ENCODE measurements around the gene HNRNPK.

DNA sequence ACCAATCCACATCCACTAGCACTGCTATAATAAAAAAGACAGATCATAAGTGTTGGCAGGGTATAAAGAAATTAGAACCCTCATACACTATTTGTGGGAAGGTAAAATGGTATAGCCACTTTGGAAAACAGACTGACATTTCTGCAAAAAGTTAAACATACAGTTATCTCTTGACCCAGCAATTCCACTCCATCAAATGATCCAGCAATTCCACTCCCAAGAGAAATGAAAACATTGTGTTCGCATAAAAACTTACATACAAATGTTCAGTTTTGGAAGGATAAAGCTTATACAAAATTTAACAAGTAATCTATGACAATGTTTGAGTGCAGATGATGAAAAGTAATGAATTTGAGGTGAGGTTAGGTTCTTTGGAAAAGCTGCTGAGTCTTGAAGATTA is 60.9 kb downstream of the HNRNPK start:
- TF ChIP-seq, protein P1, sequence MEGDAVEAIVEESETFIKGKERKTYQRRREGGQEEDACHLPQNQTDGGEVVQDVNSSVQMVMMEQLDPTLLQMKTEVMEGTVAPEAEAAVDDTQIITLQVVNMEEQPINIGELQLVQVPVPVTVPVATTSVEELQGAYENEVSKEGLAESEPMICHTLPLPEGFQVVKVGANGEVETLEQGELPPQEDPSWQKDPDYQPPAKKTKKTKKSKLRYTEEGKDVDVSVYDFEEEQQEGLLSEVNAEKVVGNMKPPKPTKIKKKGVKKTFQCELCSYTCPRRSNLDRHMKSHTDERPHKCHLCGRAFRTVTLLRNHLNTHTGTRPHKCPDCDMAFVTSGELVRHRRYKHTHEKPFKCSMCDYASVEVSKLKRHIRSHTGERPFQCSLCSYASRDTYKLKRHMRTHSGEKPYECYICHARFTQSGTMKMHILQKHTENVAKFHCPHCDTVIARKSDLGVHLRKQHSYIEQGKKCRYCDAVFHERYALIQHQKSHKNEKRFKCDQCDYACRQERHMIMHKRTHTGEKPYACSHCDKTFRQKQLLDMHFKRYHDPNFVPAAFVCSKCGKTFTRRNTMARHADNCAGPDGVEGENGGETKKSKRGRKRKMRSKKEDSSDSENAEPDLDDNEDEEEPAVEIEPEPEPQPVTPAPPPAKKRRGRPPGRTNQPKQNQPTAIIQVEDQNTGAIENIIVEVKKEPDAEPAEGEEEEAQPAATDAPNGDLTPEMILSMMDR (CRISPR knock-in tag; IDR thresholded peaks at IDR 0.05), result no peak
- TF ChIP-seq, protein P2, sequence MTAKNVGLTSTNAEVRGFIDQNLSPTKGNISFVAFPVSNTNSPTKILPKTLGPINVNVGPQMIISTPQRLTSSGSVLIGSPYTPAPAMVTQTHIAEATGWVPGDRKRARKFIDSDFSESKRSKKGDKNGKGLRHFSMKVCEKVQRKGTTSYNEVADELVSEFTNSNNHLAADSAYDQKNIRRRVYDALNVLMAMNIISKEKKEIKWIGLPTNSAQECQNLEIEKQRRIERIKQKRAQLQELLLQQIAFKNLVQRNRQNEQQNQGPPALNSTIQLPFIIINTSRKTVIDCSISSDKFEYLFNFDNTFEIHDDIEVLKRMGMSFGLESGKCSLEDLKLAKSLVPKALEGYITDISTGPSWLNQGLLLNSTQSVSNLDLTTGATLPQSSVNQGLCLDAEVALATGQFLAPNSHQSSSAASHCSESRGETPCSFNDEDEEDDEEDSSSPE (CRISPR knock-in tag; IDR thresholded peaks at IDR 0.05), result no peak
- TF ChIP-seq, protein P3, sequence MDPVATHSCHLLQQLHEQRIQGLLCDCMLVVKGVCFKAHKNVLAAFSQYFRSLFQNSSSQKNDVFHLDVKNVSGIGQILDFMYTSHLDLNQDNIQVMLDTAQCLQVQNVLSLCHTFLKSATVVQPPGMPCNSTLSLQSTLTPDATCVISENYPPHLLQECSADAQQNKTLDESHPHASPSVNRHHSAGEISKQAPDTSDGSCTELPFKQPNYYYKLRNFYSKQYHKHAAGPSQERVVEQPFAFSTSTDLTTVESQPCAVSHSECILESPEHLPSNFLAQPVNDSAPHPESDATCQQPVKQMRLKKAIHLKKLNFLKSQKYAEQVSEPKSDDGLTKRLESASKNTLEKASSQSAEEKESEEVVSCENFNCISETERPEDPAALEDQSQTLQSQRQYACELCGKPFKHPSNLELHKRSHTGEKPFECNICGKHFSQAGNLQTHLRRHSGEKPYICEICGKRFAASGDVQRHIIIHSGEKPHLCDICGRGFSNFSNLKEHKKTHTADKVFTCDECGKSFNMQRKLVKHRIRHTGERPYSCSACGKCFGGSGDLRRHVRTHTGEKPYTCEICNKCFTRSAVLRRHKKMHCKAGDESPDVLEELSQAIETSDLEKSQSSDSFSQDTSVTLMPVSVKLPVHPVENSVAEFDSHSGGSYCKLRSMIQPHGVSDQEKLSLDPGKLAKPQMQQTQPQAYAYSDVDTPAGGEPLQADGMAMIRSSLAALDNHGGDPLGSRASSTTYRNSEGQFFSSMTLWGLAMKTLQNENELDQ (CRISPR knock-in tag; IDR thresholded peaks at IDR 0.05; ENCODE audit: borderline replicate concordance), result no peak
- TF ChIP-seq, protein P4, sequence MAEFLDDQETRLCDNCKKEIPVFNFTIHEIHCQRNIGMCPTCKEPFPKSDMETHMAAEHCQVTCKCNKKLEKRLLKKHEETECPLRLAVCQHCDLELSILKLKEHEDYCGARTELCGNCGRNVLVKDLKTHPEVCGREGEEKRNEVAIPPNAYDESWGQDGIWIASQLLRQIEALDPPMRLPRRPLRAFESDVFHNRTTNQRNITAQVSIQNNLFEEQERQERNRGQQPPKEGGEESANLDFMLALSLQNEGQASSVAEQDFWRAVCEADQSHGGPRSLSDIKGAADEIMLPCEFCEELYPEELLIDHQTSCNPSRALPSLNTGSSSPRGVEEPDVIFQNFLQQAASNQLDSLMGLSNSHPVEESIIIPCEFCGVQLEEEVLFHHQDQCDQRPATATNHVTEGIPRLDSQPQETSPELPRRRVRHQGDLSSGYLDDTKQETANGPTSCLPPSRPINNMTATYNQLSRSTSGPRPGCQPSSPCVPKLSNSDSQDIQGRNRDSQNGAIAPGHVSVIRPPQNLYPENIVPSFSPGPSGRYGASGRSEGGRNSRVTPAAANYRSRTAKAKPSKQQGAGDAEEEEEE (CRISPR knock-in tag; IDR thresholded peaks at IDR 0.05; ENCODE audit: borderline replicate concordance), result no peak
- TF ChIP-seq WIZ (CRISPR knock-in tag; IDR thresholded peaks at IDR 0.05), result no peak
- TF ChIP-seq HDAC1 (CRISPR knock-in tag; IDR thresholded peaks at IDR 0.05), result no peak

Measured in HepG2 (cell line).